GM23338 (cell line): ENCODE measurements around the gene KAZALD1. TPM values are rescaled to one million over a fixed set of nuclear protein-coding genes. Genes with fewer than 3 reads are reported as not detected.
A peak's percentile ranks its signal among the peaks of the same experiment; 100 is the strongest.

Source experiments
- ATAC-seq: fragments of 200-7000 bp; cut with Tn5 transposase; 3 replicates; pipeline ENCODE4 v1.9.1; 2020
- DNase-seq: peaks from one replicate; pipeline ENCODE4 v3.0.0-alpha.2; 2015; ENCODE audit warnings: low spot score
- H2AFZ ChIP-seq: fragments of 200-600 bp; sonication (generic); 2 replicates; pipeline ENCODE4 v1.8.0; 2016; ENCODE audit warnings: antibody characterized with exemption, mild to moderate bottlenecking, moderate library complexity
- H3F3A ChIP-seq: fragments of 200-600 bp; sonication (generic); replicated peaks from 2 replicates; pipeline ENCODE4 v1.8.0; 2017; ENCODE audit warnings: antibody characterized with exemption, mixed run types, low read depth
- H3K27ac ChIP-seq: fragments of 200-600 bp; sonication (generic); 2 replicates; pipeline ENCODE4 v1.6.1; 2016; ENCODE audit warnings: low read depth
- H3K27me3 ChIP-seq: fragments of 200-600 bp; sonication (generic); 2 replicates; pipeline ENCODE4 v1.8.0; 2016; ENCODE audit warnings: mild to moderate bottlenecking, mixed run types, moderate library complexity; ENCODE audit not compliant: insufficient read depth
- H3K36me3 ChIP-seq: fragments of 200-600 bp; sonication (generic); 2 replicates; pipeline ENCODE4 v1.8.0; 2016; ENCODE audit warnings: mild to moderate bottlenecking; ENCODE audit not compliant: insufficient read depth
- H3K4me1 ChIP-seq: fragments of 200-600 bp; sonication (generic); 2 replicates; pipeline ENCODE4 v1.8.0; 2016; ENCODE audit warnings: mild to moderate bottlenecking, moderate library complexity; ENCODE audit not compliant: insufficient read depth
- H3K4me2 ChIP-seq: fragments of 200-600 bp; sonication (generic); 2 replicates; pipeline ENCODE4 v1.7.1; 2017; ENCODE audit warnings: mixed run types
- H3K4me3 ChIP-seq: fragments of 200-600 bp; sonication (generic); 2 replicates; pipeline ENCODE4 v1.6.1; 2016; ENCODE audit warnings: mixed run types
- H3K79me2 ChIP-seq: fragments of 200-600 bp; sonication (generic); replicated peaks from 2 replicates; pipeline ENCODE4 v1.8.0; 2017; ENCODE audit warnings: mild to moderate bottlenecking; ENCODE audit not compliant: insufficient read depth
- H3K9me2 ChIP-seq: fragments of 200-600 bp; sonication (generic); 2 replicates; pipeline ENCODE4 v1.8.0; 2017; ENCODE audit not compliant: insufficient read depth
- H4K20me1 ChIP-seq: fragments of 200-600 bp; sonication (generic); replicated peaks from 2 replicates; pipeline ENCODE4 v1.8.0; 2017; ENCODE audit warnings: mild to moderate bottlenecking; ENCODE audit not compliant: insufficient read depth
- H3K27ac Mint-ChIP-seq: 2 replicates; pipeline ENCODE4 v1.8.0; 2020; ENCODE audit warnings: inconsistent platforms, mild to moderate bottlenecking, moderate library complexity, mixed read lengths
- H3K27me3 Mint-ChIP-seq: 3 replicates; pipeline ENCODE4 v1.8.0; 2022; ENCODE audit warnings: low read depth, mild to moderate bottlenecking, moderate library complexity, mixed read lengths, inconsistent platforms; ENCODE audit not compliant: insufficient read depth, poor library complexity
- H3K36me3 Mint-ChIP-seq: 3 replicates; pipeline ENCODE4 v1.8.0; 2021; ENCODE audit warnings: low read depth, mild to moderate bottlenecking, inconsistent platforms, moderate library complexity, mixed read lengths
- H3K4me1 Mint-ChIP-seq: 3 replicates; pipeline ENCODE4 v1.8.0; 2020; ENCODE audit warnings: mild to moderate bottlenecking, inconsistent platforms, mixed read lengths
- H3K4me3 Mint-ChIP-seq: 3 replicates; pipeline ENCODE4 v1.8.0; 2021; ENCODE audit warnings: moderate library complexity, mild to moderate bottlenecking, inconsistent platforms, mixed read lengths
- H3K9me3 Mint-ChIP-seq: 3 replicates; pipeline ENCODE4 v1.8.0; 2020; ENCODE audit warnings: moderate library complexity, mild to moderate bottlenecking, inconsistent platforms, mixed read lengths
- CTCF ChIP-seq, 2 experiments: fragments of 200-600 bp in 1 of 2; sonication (generic) in 1 of 2; conservative IDR thresholded peaks; 2 replicates each; pipeline versions ENCODE4 v1.5.1 to v1.6.1; 2016 to 2017; ENCODE audit warnings: antibody characterized with exemption in 2 of 2, low read depth in 2 of 2, mild to moderate bottlenecking in 2 of 2, moderate library complexity in 1 of 2
- EZH2phosphoT487 ChIP-seq: fragments of 200-600 bp; sonication (generic); IDR thresholded peaks from one replicate; pipeline ENCODE4 v1.8.1; 2018; ENCODE audit warnings: antibody characterized with exemption; ENCODE audit not compliant: unreplicated experiment
- JUNB ChIP-seq: IDR thresholded peaks from one replicate; pipeline ENCODE4 v1.6.1; 2016; ENCODE audit warnings: antibody characterized with exemption; ENCODE audit not compliant: unreplicated experiment
- NANOG ChIP-seq: IDR thresholded peaks from 2 replicates; pipeline ENCODE4 v1.6.1; 2016; ENCODE audit warnings: antibody characterized with exemption, borderline replicate concordance
- POLR2AphosphoS5 ChIP-seq: IDR thresholded peaks from 2 replicates; pipeline ENCODE4 v1.6.1; 2016; ENCODE audit warnings: antibody characterized with exemption, low read depth
- ZNF114 ChIP-seq: fragments of 250-450 bp; sonication (Bioruptor Pico); IDR thresholded peaks from 2 replicates; pipeline ENCODE4 v1.5.0; 2020; ENCODE audit warnings: mild to moderate bottlenecking, moderate library complexity
- ZNF331 ChIP-seq: fragments of 250-450 bp; sonication (Bioruptor Pico); IDR thresholded peaks from 2 replicates; pipeline ENCODE4 v1.5.0; 2020; ENCODE audit warnings: low read depth, mild to moderate bottlenecking, moderate library complexity
- polyA plus RNA-seq: library from polyadenylated mRNA; unstranded; fragments of >200 nt; fragmentation: Nextera tagmentation; extraction: Ambion mirVana; gene quantifications from 2 replicates; pipeline ENCODE4 v1.2.1, GENCODE V29; 2016
- total RNA-seq: library from RNA; depleted of rRNA; stranded (reverse); fragments of >200 nt; shearing (Covaris generic); gene quantifications from 2 replicates; pipeline ENCODE4 v1.2.3, GENCODE V29; 2014

The KAZALD1 gene
- total and polyA plus RNA-seq, 2 experiments from 2014 or later = 0.27 to 1.3 TPM

GRCh38 chr10:101035916-101036702, 25.7 kb upstream of the KAZALD1 start:
- no peaks in the 10 kb centered on the region for H3K9me3 Mint-ChIP-seq
- no peak overlapping the region for H3K4me2 ChIP-seq
- no peaks in the 10 kb centered on the region for H4K20me1 ChIP-seq
- no peak overlapping the region for H3K27ac ChIP-seq
- peaks cover 12% of the 10 kb centered on the region; the same call in 1 of the 2 replicates for H3K4me1 ChIP-seq
- DNase-seq (no peak), ATAC-seq (no peak)
- H3K4me3 ChIP-seq = no peak overlapping the region
- no peaks in the 10 kb centered on the region for H3F3A ChIP-seq
- no peak overlapping the region for H2AFZ ChIP-seq
- H3K27me3 Mint-ChIP-seq = peaks cover 58% of the 10 kb centered on the region
- H3K9me2 ChIP-seq = no peaks in the 10 kb centered on the region
- H3K79me2 ChIP-seq = no peaks in the 10 kb centered on the region
- no peak for TF ChIP-seq ZNF331 (CRISPR knock-in tag)
- no peak for TF ChIP-seq NANOG
- TF ChIP-seq POLR2AphosphoS5 = no peak
- no peak for TF ChIP-seq ZNF114 (CRISPR knock-in tag)
- no peak for TF ChIP-seq EZH2phosphoT487
- no peak for TF ChIP-seq CTCF (conservative IDR thresholded peaks at IDR 0.05; ENCODE audit: low read depth in 2 of 2)
- peaks cover 15% of the 10 kb centered on the region for H3K4me1 Mint-ChIP-seq
- H3K27me3 ChIP-seq = peaks cover 55% of the 10 kb centered on the region
- H3K36me3 ChIP-seq = no peaks in the 10 kb centered on the region
- H3K27ac Mint-ChIP-seq = no peak overlapping the region
- no peaks in the 10 kb centered on the region for H3K36me3 Mint-ChIP-seq
- H3K4me3 Mint-ChIP-seq = no peak overlapping the region

GRCh38 chr10:101036726-101037125, 25.1 kb upstream of the KAZALD1 start:
- ATAC-seq = no peak
- H4K20me1 ChIP-seq = no peaks in the 10 kb centered on the region
- H3K27me3 ChIP-seq = peaks cover 51% of the 10 kb centered on the region

GRCh38 chr10:101038484-101038883, 23.3 kb upstream of the KAZALD1 start:
- DNase-seq = peak; percentile 77
- Histone ChIP-seq H3K4me1 (peaks cover 7% of the 10 kb centered on the region), H3K27ac (no peak overlapping the region), H3K36me3 (no peaks in the 10 kb centered on the region), H3K79me2 (no peaks in the 10 kb centered on the region), H3F3A (0 out of 2 replicates have a peak, but pooled peaks cover 6% of the 10 kb centered on the region), H3K4me3 (no peak overlapping the region), H3K4me2 (no peak overlapping the region), H4K20me1 (0 out of 2 replicates have a peak, but pooled peaks cover 3% of the 10 kb centered on the region), H3K27me3 (peaks cover 44% of the 10 kb centered on the region), H3K9me2 (no peaks in the 10 kb centered on the region), H2AFZ (no peak overlapping the region)
- no peak overlapping the region; the same call in 2 of the 3 replicates for H3K4me3 Mint-ChIP-seq
- no peaks in the 10 kb centered on the region for H3K9me3 Mint-ChIP-seq
- H3K27me3 Mint-ChIP-seq = peaks cover 49% of the 10 kb centered on the region
- peaks cover 15% of the 10 kb centered on the region for H3K4me1 Mint-ChIP-seq
- no peak overlapping the region for H3K27ac Mint-ChIP-seq
- TF ChIP-seq ZNF114 (CRISPR knock-in tag) = no peak
- TF ChIP-seq POLR2AphosphoS5 = no peak
- peak; percentile 61 to 75 for TF ChIP-seq CTCF (conservative IDR thresholded peaks at IDR 0.05; ENCODE audit: low read depth in 2 of 2)
- no peak for TF ChIP-seq JUNB
- no peaks in the 10 kb centered on the region for H3K36me3 Mint-ChIP-seq
- peak; percentile 26 for ATAC-seq

More at GRCh38 chr10:101036726-101037125, 25.1 kb upstream of the KAZALD1 start:
- Histone ChIP-seq H3K9me2 (no peaks in the 10 kb centered on the region), H3F3A (no peaks in the 10 kb centered on the region), H3K27ac (no peak overlapping the region), H3K4me2 (no peak overlapping the region), H3K79me2 (no peaks in the 10 kb centered on the region), H3K4me3 (no peak overlapping the region), H3K36me3 (no peaks in the 10 kb centered on the region), H2AFZ (no peak overlapping the region), H3K4me1 (peaks cover 12% of the 10 kb centered on the region; the same call in 1 of the 2 replicates)
- no peaks in the 10 kb centered on the region for H3K9me3 Mint-ChIP-seq
- peaks cover 12% of the 10 kb centered on the region for H3K4me1 Mint-ChIP-seq
- no peak overlapping the region for H3K27ac Mint-ChIP-seq
- TF ChIP-seq NANOG = no peak
- no peak for TF ChIP-seq EZH2phosphoT487
- H3K36me3 Mint-ChIP-seq = no peaks in the 10 kb centered on the region
- DNase-seq = no peak
- H3K27me3 Mint-ChIP-seq = peaks cover 52% of the 10 kb centered on the region
- H3K4me3 Mint-ChIP-seq = no peak overlapping the region
